K562 (cell line): ENCODE data around the gene GZMM. TPM values are rescaled to one million over a fixed set of nuclear protein-coding genes. Genes with fewer than 3 reads are reported as not detected.

Source experiments
- EHMT2 ChIP-seq: fragments of 450-650 bp; IDR thresholded peaks from 2 replicates; pipeline ENCODE4 v1.6.1; 2018; ENCODE audit warnings: antibody characterized with exemption
- HDAC1 ChIP-seq, 2 experiments: fragments of 450-650 bp; IDR thresholded peaks; 2 replicates each; pipeline ENCODE4 v1.6.1; 2016 to 2017; ENCODE audit warnings: inconsistent platforms in 1 of 2, mild to moderate bottlenecking in 1 of 2, moderate library complexity in 1 of 2
- HDAC2 ChIP-seq: fragments of 450-650 bp; IDR thresholded peaks from 2 replicates; pipeline ENCODE4 v1.6.1; 2016; ENCODE audit warnings: mild to moderate bottlenecking
- L3MBTL2 ChIP-seq: fragments of 450-650 bp; IDR thresholded peaks from 2 replicates; pipeline ENCODE4 v1.6.1; 2016; ENCODE audit warnings: mild to moderate bottlenecking, moderate library complexity
- NBN ChIP-seq: fragments of 450-650 bp; IDR thresholded peaks from 2 replicates; pipeline ENCODE4 v1.6.1; 2016; ENCODE audit warnings: low read depth, mild to moderate bottlenecking
- RFX7 ChIP-seq: fragments of 250-450 bp; sonication (Bioruptor Pico); IDR thresholded peaks from 2 replicates; pipeline ENCODE4 v1.5.1; 2021; ENCODE audit warnings: mild to moderate bottlenecking
- SMC3 ChIP-seq: conservative IDR thresholded peaks from 2 replicates; pipeline ENCODE4 v1.6.1; 2011; ENCODE audit warnings: low read depth, low read length, improper control_type of control experiment; ENCODE audit not compliant: insufficient read depth
- STAG1 ChIP-seq: sonication (generic); formaldehyde crosslinking; IDR thresholded peaks from 2 replicates; pipeline ENCODE4 v1.5.0; 2020; ENCODE audit warnings: missing genetic modification reagents, borderline replicate concordance
- ZBTB17 ChIP-seq: fragments of 450-650 bp; formaldehyde crosslinking; IDR thresholded peaks from 2 replicates; pipeline ENCODE4 v1.4.0; 2020; ENCODE audit warnings: mild to moderate bottlenecking
- ZBTB2 ChIP-seq: fragments of 450-650 bp; IDR thresholded peaks from 2 replicates; pipeline ENCODE4 v1.6.1; 2016; ENCODE audit warnings: antibody characterized with exemption
- ZNF165 ChIP-seq: fragments of 250-450 bp; sonication (Bioruptor Pico); IDR thresholded peaks from 2 replicates; pipeline ENCODE4 v1.4.0; 2020; ENCODE audit warnings: borderline replicate concordance
- ZNF592 ChIP-seq: fragments of 450-650 bp; IDR thresholded peaks from 2 replicates; pipeline ENCODE4 v1.6.1; 2017; ENCODE audit warnings: antibody characterized with exemption, mild to moderate bottlenecking
- ZNF75A ChIP-seq: fragments of 450-650 bp; formaldehyde crosslinking; IDR thresholded peaks from 2 replicates; pipeline ENCODE4 v1.4.0; 2020; ENCODE audit warnings: mild to moderate bottlenecking
- polyA plus RNA-seq, 8 experiments: library from polyadenylated mRNA; depleted of rRNA in 4 of 8; stranded (reverse) in 5 of 8; unstranded in 3 of 8; fragments of >200 nt; fragmentation: Nextera tagmentation in 2 of 8; fragmentation: Illumina TruSeq in 1 of 8; extraction: Ambion mirVana in 2 of 8; extraction: Trizol in 1 of 8; gene quantifications; 2 replicates each; pipeline versions ENCODE4 v1.2.1 to v1.2.3, GENCODE V29; 2011 to 2014; ENCODE audit warnings: inconsistent platforms in 1 of 8, missing spikeins in 1 of 8
- total RNA-seq, 7 experiments: library from RNA; depleted of rRNA in 6 of 7; stranded (reverse); fragments of >200 nt in 6 of 7; fragmentation: Illumina TruSeq in 2 of 7; extraction: Trizol in 2 of 7; gene quantifications; 2 replicates each; pipeline versions ENCODE4 v1.2.1 to v1.2.3, GENCODE V29; 2011 to 2021; ENCODE audit warnings: low replicate concordance in 1 of 7
- TF ChIP-seq, protein P1 (sequence below): sonication (generic); formaldehyde crosslinking; IDR thresholded peaks from 2 replicates; pipeline ENCODE4 v1.8.1; 2023; ENCODE audit warnings: mild to moderate bottlenecking, missing genetic modification reagents, moderate library complexity

The GZMM gene
- total and polyA plus RNA-seq, 9 of the 15 experiments (the other 6 are each of a cell fraction or from before 2014, with no cell fraction given), result 0.08 to 2.6 (median 0.70) TPM; not detected in 2

GRCh38 chr19:506404-507285 is 37.2 kb upstream of the GZMM start (continued):
- TF ChIP-seq ZBTB2 (peak; percentile 90), SMC3 (peak; percentile 72), EHMT2 (no peak), L3MBTL2 (peak; percentile 36; the same call in 1 of the 2 replicates), ZNF592 (peak; percentile 65; the same call in 1 of the 2 replicates), STAG1 (peak; percentile 54; the same call in 1 of the 2 replicates), HDAC1 (IDR thresholded peaks at IDR 0.05) (peak in 1 of 2 experiments; percentile 68; a peak in 2 of 4 replicates), ZNF75A (CRISPR knock-in tag) (0 out of 2 replicates have a peak, but pooled peaks have one; percentile 25), HDAC2 (peak; percentile 76; the same call in 1 of the 2 replicates), RFX7 (CRISPR knock-in tag) (no peak), ZNF165 (CRISPR knock-in tag) (no peak), NBN (0 out of 2 replicates have a peak, but pooled peaks have one; percentile 30), ZBTB17 (CRISPR knock-in tag) (no peak)
- TF ChIP-seq, protein P1, sequence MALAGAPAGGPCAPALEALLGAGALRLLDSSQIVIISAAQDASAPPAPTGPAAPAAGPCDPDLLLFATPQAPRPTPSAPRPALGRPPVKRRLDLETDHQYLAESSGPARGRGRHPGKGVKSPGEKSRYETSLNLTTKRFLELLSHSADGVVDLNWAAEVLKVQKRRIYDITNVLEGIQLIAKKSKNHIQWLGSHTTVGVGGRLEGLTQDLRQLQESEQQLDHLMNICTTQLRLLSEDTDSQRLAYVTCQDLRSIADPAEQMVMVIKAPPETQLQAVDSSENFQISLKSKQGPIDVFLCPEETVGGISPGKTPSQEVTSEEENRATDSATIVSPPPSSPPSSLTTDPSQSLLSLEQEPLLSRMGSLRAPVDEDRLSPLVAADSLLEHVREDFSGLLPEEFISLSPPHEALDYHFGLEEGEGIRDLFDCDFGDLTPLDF (CRISPR knock-in tag), result 0 out of 2 replicates have a peak, but pooled peaks have one; percentile 54
- TF ChIP-seq, all 486 proteins: peak for 60
